IgD-negative memory B cell (primary cell): Measurements from ENCODE around the gene MYL7. TPM values are rescaled to one million over a fixed set of nuclear protein-coding genes. Genes with fewer than 3 reads are reported as not detected.

Experiments used
- H3K27ac Mint-ChIP-seq, 3 donors: one replicate each; pipeline ENCODE4 v1.8.0; 2020 to 2022; ENCODE audit warnings: mild to moderate bottlenecking in 3 of 3, mixed read lengths in 3 of 3, moderate library complexity in 1 of 3
- H3K27me3 Mint-ChIP-seq: one replicate; pipeline ENCODE4 v1.8.0; 2021; ENCODE audit warnings: mixed read lengths
- H3K36me3 Mint-ChIP-seq: one replicate; pipeline ENCODE4 v1.8.0; 2020; ENCODE audit warnings: mild to moderate bottlenecking, mixed read lengths
- H3K4me1 Mint-ChIP-seq, 3 donors: one replicate each; pipeline ENCODE4 v1.8.0; 2020 to 2022; ENCODE audit warnings: mixed read lengths in 3 of 3, mild to moderate bottlenecking in 1 of 3
- H3K4me3 Mint-ChIP-seq, 4 donors: one replicate each; pipeline ENCODE4 v1.8.0; 2020 to 2022; ENCODE audit warnings: mild to moderate bottlenecking in 4 of 4, mixed read lengths in 4 of 4, moderate library complexity in 3 of 4
- H3K9me3 Mint-ChIP-seq, 3 donors: one replicate each; pipeline ENCODE4 v1.8.0; 2020 to 2021; ENCODE audit warnings: mixed read lengths in 3 of 3, mild to moderate bottlenecking in 1 of 3
- polyA plus RNA-seq: library from polyadenylated mRNA; unstranded; fragments of 300-500 nt; fragmentation: Illumina TruSeq; gene quantifications from one replicate; pipeline ENCODE4 v1.2.3, GENCODE V29; 2021

MYL7 gene
- polyA plus RNA-seq, 1 donor from 2014 or later, result not detected

- H3K4me1 Mint-ChIP-seq, result peaks cover 15 to 26% (median 22%) of the 10 kb centered on the region in 3 donors
- H3K27ac Mint-ChIP-seq, result peak overlapping the region in 1 of 3 donors; percentile 36
- peak overlapping the region in 1 of 4 donors; percentile 76 for H3K4me3 Mint-ChIP-seq
- no peaks in the 10 kb centered on the region for H3K27me3 Mint-ChIP-seq
- H3K9me3 Mint-ChIP-seq, result no peaks in the 10 kb centered on the region
- H3K36me3 Mint-ChIP-seq, result peaks cover 5% of the 10 kb centered on the region
These were observed 20.7 kb downstream of the MYL7 start for GRCh38 chr7:44120395-44120794.

DNA sequence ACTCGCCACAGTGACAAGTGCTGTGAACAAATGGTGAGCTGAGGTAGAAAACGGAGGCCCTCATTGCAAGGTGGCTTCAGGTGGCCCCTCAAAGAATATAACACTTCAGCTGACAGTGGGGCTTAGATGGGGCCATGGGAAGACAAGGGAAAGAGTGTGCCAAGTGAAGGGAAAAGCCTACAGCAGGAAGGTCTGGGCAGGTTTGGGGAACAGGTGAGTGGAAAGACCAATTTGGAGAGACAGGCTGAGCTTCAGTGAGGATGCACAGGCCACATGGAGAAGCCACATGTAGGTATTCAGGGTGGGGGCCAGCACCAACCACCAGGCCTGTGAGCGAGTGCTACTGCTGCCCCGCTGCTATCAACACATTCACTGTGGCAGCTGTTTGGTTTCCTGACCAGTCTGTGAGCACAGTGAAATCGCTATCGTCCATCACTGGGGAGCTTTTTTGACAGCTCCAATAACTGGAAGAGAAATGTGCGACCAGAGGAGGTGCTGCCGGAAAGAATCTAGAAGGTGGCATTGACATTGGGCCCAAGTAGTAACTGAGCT, 21.2 kb downstream of the MYL7 start:
- no peaks in the 10 kb centered on the region for H3K9me3 Mint-ChIP-seq
- no peaks in the 10 kb centered on the region for H3K27me3 Mint-ChIP-seq
- H3K4me1 Mint-ChIP-seq, result peaks cover 15 to 23% (median 22%) of the 10 kb centered on the region in 3 donors
- peak overlapping the region in 1 of 4 donors; percentile 76 for H3K4me3 Mint-ChIP-seq
- H3K27ac Mint-ChIP-seq, result peak overlapping the region in 1 of 3 donors; percentile 36
- peaks cover 5% of the 10 kb centered on the region for H3K36me3 Mint-ChIP-seq

GRCh38 chr7:44117801-44118429, 23.2 kb downstream of the MYL7 start:
- peaks cover 13 to 21% (median 20%) of the 10 kb centered on the region in 3 donors for H3K4me1 Mint-ChIP-seq
- H3K4me3 Mint-ChIP-seq, result no peak overlapping the region
- no peaks in the 10 kb centered on the region for H3K27me3 Mint-ChIP-seq
- peaks cover 5% of the 10 kb centered on the region for H3K36me3 Mint-ChIP-seq
- no peak overlapping the region for H3K27ac Mint-ChIP-seq
- H3K9me3 Mint-ChIP-seq, result no peaks in the 10 kb centered on the region

- peaks cover 8 to 15% (median 12%) of the 10 kb centered on the region in 3 donors for H3K4me1 Mint-ChIP-seq
- peaks cover 5% of the 10 kb centered on the region for H3K36me3 Mint-ChIP-seq
- H3K4me3 Mint-ChIP-seq, result no peak overlapping the region
- no peaks in the 10 kb centered on the region for H3K9me3 Mint-ChIP-seq
- H3K27ac Mint-ChIP-seq, result peak overlapping the region in 1 of 3 donors; percentile 13
- no peaks in the 10 kb centered on the region for H3K27me3 Mint-ChIP-seq
These were observed 24.1 kb downstream of the MYL7 start for GRCh38 chr7:44116789-44117666.

DNA sequence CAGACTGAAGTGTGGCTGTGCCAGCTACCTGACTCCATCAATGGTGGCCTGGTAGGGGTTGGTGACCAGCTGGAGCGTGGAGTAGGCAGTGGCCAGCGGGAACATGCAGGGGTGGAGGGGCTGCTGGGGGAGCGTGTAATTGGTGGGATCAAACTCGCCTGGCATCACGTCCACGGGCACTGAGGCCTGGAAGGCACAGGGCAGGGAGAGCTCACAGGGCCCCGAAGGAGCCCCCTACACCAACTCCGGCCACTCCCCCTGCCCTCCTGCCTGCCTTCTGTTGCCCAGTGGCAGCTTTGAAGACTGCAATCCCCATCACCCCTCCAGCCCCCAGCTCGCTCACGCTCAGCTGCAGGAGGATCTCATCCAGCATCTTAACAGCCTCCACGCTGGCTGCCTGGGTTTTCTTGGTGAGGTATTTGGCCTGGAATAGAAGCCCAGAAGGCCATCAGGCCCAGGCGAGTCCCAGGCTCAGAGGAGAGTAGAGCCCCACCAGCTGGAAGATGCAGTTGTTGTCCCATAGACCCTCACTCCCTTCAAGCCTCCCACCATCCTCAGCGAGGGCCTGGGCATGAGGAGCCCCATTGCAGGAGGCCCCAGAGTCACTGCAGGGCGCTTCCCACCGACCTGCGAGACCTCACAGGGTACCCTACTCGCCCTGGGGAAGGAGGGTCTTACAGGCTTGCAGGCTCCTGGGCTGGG, 24.9 kb downstream of the MYL7 start:
- Mint-ChIP-seq H3K36me3 (peaks cover 5% of the 10 kb centered on the region), H3K4me1 (peaks cover 7 to 15% (median 12%) of the 10 kb centered on the region in 3 donors), H3K27me3 (no peaks in the 10 kb centered on the region), H3K9me3 (no peaks in the 10 kb centered on the region), H3K27ac (no peak overlapping the region), H3K4me3 (no peak overlapping the region)

DNA sequence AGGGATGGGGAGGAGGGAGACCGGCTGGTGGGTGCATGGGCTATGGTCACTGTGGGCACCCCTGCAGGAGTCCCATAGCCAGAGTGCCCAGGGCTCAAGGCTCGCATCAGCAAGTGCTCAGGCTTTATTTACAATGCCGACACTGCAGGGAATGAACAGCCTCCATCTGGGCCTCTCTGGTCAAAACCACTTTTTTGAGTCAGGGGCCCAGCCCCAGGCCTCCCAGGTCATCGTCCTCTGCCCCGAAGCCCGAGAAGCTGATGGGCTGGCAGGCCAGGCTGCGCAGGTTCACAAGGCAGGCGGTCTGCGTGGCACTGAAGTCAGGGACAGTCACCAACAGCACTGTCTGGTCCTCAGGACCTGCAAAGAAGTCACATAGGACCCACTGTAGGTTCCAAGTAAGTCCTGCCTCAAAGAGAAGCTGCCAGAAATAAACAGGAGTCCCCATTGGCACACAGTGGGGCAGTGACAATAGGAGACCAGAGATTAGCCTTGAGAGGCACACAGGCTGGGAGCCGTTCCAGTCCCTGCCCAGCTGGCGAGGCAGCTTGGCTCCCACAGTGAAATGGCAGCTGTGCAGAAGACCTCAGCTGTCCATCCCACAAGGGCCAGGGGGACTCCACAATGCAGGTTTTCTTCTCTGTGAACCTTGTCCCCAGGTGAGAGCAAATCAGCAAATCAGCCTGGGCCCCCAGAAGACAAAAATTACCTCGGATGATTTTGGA, 26.4 kb downstream of the MYL7 start:
- no peaks in the 10 kb centered on the region for H3K9me3 Mint-ChIP-seq
- H3K27me3 Mint-ChIP-seq, result peaks cover 4% of the 10 kb centered on the region
- H3K27ac Mint-ChIP-seq, result peak overlapping the region in 1 of 3 donors; percentile 50
- peaks cover 3% of the 10 kb centered on the region for H3K36me3 Mint-ChIP-seq
- peak overlapping the region in 1 of 4 donors; percentile 67 for H3K4me3 Mint-ChIP-seq
- peaks cover 0 to 5% (median 4%) of the 10 kb centered on the region in 3 donors for H3K4me1 Mint-ChIP-seq

DNA sequence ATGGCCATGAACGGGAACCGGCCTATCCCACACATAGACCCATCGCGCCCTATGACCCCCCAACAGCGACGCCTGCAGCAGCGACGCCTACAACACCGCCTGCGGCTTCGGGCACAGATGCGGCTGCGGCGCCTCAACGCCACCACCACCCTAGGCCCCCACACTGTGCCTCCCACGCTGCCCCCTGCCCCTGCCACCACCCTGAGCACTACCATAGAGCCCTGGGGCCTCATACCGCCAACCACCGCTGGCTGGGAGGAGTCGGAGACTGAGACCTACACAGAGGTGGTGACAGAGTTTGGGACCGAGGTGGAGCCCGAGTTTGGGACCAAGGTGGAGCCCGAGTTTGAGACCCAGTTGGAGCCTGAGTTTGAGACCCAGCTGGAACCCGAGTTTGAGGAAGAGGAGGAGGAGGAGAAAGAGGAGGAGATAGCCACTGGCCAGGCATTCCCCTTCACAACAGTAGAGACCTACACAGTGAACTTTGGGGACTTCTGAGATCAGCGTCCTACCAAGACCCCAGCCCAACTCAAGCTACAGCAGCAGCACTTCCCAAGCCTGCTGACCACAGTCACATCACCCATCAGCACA, 27.3 kb downstream of the MYL7 start:
- Mint-ChIP-seq H3K9me3 (no peaks in the 10 kb centered on the region), H3K27me3 (peaks cover 4% of the 10 kb centered on the region), H3K36me3 (peaks cover 2% of the 10 kb centered on the region), H3K27ac (no peak overlapping the region), H3K4me1 (no peaks in the 10 kb centered on the region), H3K4me3 (no peak overlapping the region)

GRCh38 chr7:44112997-44113763, 28.0 kb downstream of the MYL7 start:
- Mint-ChIP-seq H3K9me3 (no peaks in the 10 kb centered on the region), H3K27ac (peak overlapping the region in 1 of 3 donors; percentile 6), H3K4me1 (no peaks in the 10 kb centered on the region), H3K36me3 (no peaks in the 10 kb centered on the region), H3K27me3 (peaks cover 4% of the 10 kb centered on the region), H3K4me3 (no peak overlapping the region)

DNA sequence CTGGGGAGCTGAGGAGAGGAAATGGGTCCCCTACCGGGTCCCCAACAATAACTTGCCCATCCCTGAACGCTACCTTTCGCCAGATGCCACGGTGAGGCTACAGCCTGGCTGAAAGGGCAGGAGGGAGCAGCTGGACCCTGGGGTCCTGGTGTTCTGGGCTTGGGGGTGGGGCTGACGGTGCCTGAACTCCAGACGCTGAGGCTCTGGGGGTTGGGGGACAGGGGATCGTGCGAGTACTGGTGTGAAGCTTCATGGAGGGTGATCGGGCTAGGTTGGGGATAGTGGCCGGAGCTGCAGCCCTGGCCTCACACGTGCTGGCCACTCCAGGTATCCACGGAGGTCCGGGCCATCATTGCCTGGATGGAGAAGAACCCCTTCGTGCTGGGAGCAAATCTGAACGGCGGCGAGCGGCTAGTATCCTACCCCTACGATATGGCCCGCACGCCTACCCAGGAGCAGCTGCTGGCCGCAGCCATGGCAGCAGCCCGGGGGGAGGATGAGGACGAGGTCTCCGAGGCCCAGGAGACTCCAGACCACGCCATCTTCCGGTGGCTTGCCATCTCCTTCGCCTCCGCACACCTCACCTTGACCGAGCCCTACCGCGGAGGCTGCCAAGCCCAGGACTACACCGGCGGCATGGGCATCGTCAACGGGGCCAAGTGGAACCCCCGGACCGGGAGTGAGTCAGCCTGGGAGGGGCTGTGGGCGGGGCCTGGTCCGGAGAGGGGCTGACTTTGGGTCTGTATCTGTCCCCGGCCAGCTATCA, 28.7 kb downstream of the MYL7 start:
- Mint-ChIP-seq H3K36me3 (no peaks in the 10 kb centered on the region), H3K27me3 (peaks cover 4% of the 10 kb centered on the region), H3K27ac (no peak overlapping the region), H3K4me3 (no peak overlapping the region), H3K4me1 (no peaks in the 10 kb centered on the region), H3K9me3 (no peaks in the 10 kb centered on the region)

DNA sequence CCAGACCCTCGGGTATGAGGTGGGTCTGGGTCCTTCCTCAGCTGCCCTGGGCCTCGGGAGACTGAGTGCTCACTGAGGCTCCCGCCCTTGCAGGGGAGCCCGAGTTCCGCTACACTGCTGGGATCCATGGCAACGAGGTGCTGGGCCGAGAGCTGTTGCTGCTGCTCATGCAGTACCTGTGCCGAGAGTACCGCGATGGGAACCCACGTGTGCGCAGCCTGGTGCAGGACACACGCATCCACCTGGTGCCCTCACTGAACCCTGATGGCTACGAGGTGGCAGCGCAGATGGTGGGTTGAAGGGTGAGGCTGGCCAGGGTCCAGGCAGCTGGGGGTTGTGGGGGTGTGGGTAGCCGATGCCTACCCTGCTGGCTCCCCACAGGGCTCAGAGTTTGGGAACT, 29.4 kb downstream of the MYL7 start:
- H3K36me3 Mint-ChIP-seq, result no peaks in the 10 kb centered on the region
- H3K4me1 Mint-ChIP-seq, result no peaks in the 10 kb centered on the region
- H3K27me3 Mint-ChIP-seq, result peaks cover 4% of the 10 kb centered on the region
- H3K9me3 Mint-ChIP-seq, result no peaks in the 10 kb centered on the region
- H3K27ac Mint-ChIP-seq, result no peak overlapping the region
- H3K4me3 Mint-ChIP-seq, result no peak overlapping the region

- Mint-ChIP-seq H3K4me3 (no peak overlapping the region), H3K36me3 (peaks cover 1% of the 10 kb centered on the region), H3K9me3 (no peaks in the 10 kb centered on the region), H3K27ac (no peak overlapping the region), H3K4me1 (peaks cover under 1 to 1% (median under 1%) of the 10 kb centered on the region in 3 donors), H3K27me3 (peaks cover 4% of the 10 kb centered on the region)
These were observed 30.2 kb downstream of the MYL7 start for GRCh38 chr7:44110719-44111635.

GRCh38 chr7:44109991-44110390, 31.1 kb downstream of the MYL7 start:
- no peaks in the 10 kb centered on the region for H3K9me3 Mint-ChIP-seq
- peaks cover 1% of the 10 kb centered on the region for H3K36me3 Mint-ChIP-seq
- H3K27me3 Mint-ChIP-seq, result peaks cover 13% of the 10 kb centered on the region
- peaks cover 6 to 9% (median 8%) of the 10 kb centered on the region in 3 donors for H3K4me1 Mint-ChIP-seq
- H3K27ac Mint-ChIP-seq, result no peak overlapping the region
- H3K4me3 Mint-ChIP-seq, result no peak overlapping the region
